ENCODE results near the gene RFC1.
"Not testable (repeated sequence)": the region's sequence is repeated elsewhere in the genome, so short reads cannot be mapped to it uniquely, and the experiment has no call there.

RFC1 gene, protein sequence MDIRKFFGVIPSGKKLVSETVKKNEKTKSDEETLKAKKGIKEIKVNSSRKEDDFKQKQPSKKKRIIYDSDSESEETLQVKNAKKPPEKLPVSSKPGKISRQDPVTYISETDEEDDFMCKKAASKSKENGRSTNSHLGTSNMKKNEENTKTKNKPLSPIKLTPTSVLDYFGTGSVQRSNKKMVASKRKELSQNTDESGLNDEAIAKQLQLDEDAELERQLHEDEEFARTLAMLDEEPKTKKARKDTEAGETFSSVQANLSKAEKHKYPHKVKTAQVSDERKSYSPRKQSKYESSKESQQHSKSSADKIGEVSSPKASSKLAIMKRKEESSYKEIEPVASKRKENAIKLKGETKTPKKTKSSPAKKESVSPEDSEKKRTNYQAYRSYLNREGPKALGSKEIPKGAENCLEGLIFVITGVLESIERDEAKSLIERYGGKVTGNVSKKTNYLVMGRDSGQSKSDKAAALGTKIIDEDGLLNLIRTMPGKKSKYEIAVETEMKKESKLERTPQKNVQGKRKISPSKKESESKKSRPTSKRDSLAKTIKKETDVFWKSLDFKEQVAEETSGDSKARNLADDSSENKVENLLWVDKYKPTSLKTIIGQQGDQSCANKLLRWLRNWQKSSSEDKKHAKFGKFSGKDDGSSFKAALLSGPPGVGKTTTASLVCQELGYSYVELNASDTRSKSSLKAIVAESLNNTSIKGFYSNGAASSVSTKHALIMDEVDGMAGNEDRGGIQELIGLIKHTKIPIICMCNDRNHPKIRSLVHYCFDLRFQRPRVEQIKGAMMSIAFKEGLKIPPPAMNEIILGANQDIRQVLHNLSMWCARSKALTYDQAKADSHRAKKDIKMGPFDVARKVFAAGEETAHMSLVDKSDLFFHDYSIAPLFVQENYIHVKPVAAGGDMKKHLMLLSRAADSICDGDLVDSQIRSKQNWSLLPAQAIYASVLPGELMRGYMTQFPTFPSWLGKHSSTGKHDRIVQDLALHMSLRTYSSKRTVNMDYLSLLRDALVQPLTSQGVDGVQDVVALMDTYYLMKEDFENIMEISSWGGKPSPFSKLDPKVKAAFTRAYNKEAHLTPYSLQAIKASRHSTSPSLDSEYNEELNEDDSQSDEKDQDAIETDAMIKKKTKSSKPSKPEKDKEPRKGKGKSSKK

DNA sequence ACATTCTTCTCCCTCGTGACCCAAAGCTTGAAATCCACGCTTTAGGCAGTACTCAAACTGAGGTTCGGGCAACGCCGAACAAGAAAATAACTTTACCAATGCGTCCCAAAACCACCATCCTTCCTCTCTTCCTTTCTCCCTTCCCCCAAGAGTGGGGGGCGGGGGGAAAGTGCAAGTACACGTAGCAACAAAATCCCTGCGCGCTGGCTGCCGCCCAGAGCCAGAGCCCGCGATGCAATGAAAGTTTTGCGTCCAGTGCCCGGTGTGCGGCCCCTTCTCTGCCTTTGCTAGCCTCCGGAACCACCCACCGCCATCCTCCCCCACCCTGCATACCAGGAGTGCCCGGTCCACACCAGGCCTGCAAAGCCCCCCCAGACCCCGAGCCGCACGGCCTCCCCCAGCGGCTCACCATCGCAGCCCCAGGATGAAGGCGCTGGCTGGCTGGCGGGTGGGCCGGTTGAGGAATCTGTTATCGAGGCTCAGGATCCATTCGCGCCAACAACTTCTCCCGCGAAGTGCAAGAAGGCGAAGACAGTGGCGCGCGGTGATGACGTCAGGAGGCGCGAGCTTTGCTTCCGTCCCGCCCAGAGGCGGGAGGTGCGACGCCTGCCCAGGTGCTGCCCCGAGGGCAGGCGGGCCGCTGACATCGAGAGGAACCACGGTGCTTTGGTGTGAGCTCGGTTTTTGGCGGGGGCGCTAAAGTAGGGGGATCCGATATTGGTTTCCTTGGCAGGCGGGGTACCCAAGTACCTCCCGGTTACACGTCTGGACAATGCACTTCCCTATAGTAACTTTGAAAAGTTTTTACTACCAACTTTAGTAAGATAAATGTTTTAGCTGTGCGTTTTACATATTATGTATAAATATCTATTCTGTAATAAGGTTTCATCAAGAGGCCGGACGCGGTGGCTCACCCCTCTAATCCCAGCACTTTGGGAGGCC is at the start of gene RFC1:
TSS of gene RFC1 (minus strand) at position 533 of the 942 bp plus-strand sequence. CDS start at position 412, 121 bp downstream.
- H3K4me3 ChIP-seq (ENCODE audit: low read depth in 1 of 5, low read length in 5 of 5), result peak within 1 kb of the TSS; percentile 91 to 97 (median 94)
- no peaks in the 10 kb centered on the region for H3K9me3 ChIP-seq (ENCODE audit: control insufficient read depth in 5 of 5, low read length in 5 of 5)
- peak within 1 kb of the TSS; percentile 69 for H3K27ac ChIP-seq (ENCODE audit: low read depth, low read length)
- no peaks in the 10 kb centered on the region for H3K27me3 ChIP-seq (ENCODE audit: control insufficient read depth in 5 of 5, insufficient read depth in 4 of 5, low read length in 5 of 5)
- H3K4me1 ChIP-seq (ENCODE audit: control insufficient read depth in 5 of 5, insufficient read depth in 5 of 5, low read length in 5 of 5), result peaks cover 2 to 27% (median 23%) of the 10 kb centered on the region in 5 donors
- H3K36me3 ChIP-seq (ENCODE audit: control insufficient read depth in 5 of 5, insufficient read depth in 5 of 5, low read length in 5 of 5), result no peaks in the 10 kb centered on the region
- peak within 1 kb of the TSS; percentile 85 to 95 (median 89) for H3K9ac ChIP-seq (ENCODE audit: low read length in 5 of 5)

DNA sequence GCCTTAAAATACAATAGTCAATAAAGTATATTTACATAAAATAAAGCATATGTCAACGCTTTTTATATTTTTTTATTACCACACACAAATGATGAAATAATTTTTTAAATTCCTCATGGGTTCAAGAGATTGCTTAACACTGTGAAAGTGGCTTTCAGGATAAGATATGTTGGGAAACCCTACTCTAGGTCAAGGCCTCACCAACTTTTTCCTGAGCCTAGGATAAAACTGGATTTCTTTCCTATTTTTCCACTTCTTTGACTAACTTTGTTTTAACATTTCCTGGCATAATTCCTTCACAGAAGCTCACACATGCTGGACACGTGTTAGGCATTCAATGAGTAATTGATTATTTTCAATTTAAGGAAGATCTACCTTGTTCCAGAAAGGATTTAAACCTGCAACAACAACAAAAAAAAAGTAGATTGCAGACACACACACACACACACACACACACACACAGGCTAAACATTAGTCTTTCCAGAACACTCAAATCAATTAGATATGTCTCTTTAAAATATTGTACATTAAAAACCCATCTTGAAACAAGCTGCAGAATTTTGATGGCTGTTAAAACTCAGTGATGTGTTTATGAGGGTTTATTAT is 49.6 kb upstream of the RFC1 start:
- H3K27ac ChIP-seq (ENCODE audit: low read depth, low read length), result peak overlapping the region; percentile 83
- H3K9ac ChIP-seq (ENCODE audit: low read length in 5 of 5), result peak overlapping the region in 2 of 5 donors; percentile 4 to 46
- H3K4me1 ChIP-seq (ENCODE audit: control insufficient read depth in 5 of 5, insufficient read depth in 5 of 5, low read length in 5 of 5), result peaks cover 0 to 40% (median 10%) of the 10 kb centered on the region in 5 donors

DNA sequence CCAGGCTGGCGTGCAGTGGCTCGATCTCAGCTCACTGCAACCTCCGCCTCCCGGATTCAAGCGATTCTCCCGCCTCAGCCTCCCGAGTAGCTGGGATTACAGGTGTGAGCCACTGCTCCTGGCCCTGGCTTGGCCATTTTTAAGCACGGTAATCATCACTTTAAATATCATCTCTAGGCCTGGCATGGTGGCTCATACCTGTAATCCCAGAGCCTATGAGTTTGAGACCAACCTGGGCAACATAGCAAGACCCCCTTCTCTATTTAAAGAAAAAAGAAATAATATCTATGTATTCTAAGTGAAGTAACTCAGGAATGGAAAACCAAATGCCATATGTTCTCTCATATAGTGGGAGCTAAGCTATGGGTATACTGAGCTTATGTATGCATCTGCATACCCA is 45.4 kb upstream of the RFC1 start:
- H3K36me3 ChIP-seq (ENCODE audit: control insufficient read depth in 5 of 5, insufficient read depth in 5 of 5, low read length in 5 of 5); H3K27me3 ChIP-seq (ENCODE audit: control insufficient read depth in 5 of 5, insufficient read depth in 4 of 5, low read length in 5 of 5); H3K4me3 ChIP-seq (ENCODE audit: low read depth in 1 of 5, low read length in 5 of 5); H3K9me3 ChIP-seq (ENCODE audit: control insufficient read depth in 5 of 5, low read length in 5 of 5): not testable (repeated sequence)
- H3K4me1 ChIP-seq (ENCODE audit: control insufficient read depth in 5 of 5, insufficient read depth in 5 of 5, low read length in 5 of 5), result peaks cover 0 to 37% (median 10%) of the 10 kb centered on the region in 5 donors
- peak overlapping the region in 2 of 5 donors; percentile 7 to 68 for H3K9ac ChIP-seq (ENCODE audit: low read length in 5 of 5)
- peak overlapping the region; percentile 98 for H3K27ac ChIP-seq (ENCODE audit: low read depth, low read length)

More for the DNA sequence above, 49.6 kb upstream of the RFC1 start:
- no peak overlapping the region for H3K4me3 ChIP-seq (ENCODE audit: low read depth in 1 of 5, low read length in 5 of 5)
- no peaks in the 10 kb centered on the region for H3K9me3 ChIP-seq (ENCODE audit: control insufficient read depth in 5 of 5, low read length in 5 of 5)
- H3K27me3 ChIP-seq (ENCODE audit: control insufficient read depth in 5 of 5, insufficient read depth in 4 of 5, low read length in 5 of 5), result no peaks in the 10 kb centered on the region
- H3K36me3 ChIP-seq (ENCODE audit: control insufficient read depth in 5 of 5, insufficient read depth in 5 of 5, low read length in 5 of 5), result no peaks in the 10 kb centered on the region

GRCh38 chr4:39410415-39410814 is 44.3 kb upstream of the RFC1 start:
- peak overlapping the region in 4 of 5 donors; percentile 35 to 78 (median 73) for H3K4me3 ChIP-seq (ENCODE audit: low read depth in 1 of 5, low read length in 5 of 5)
- H3K9me3 ChIP-seq (ENCODE audit: control insufficient read depth in 5 of 5, low read length in 5 of 5), result no peaks in the 10 kb centered on the region
- no peaks in the 10 kb centered on the region for H3K27me3 ChIP-seq (ENCODE audit: control insufficient read depth in 5 of 5, insufficient read depth in 4 of 5, low read length in 5 of 5)
- H3K27ac ChIP-seq (ENCODE audit: low read depth, low read length), result peak overlapping the region; percentile 98
- H3K4me1 ChIP-seq (ENCODE audit: control insufficient read depth in 5 of 5, insufficient read depth in 5 of 5, low read length in 5 of 5), result peaks cover 0 to 36% (median 10%) of the 10 kb centered on the region in 5 donors
- no peaks in the 10 kb centered on the region for H3K36me3 ChIP-seq (ENCODE audit: control insufficient read depth in 5 of 5, insufficient read depth in 5 of 5, low read length in 5 of 5)
- H3K9ac ChIP-seq (ENCODE audit: low read length in 5 of 5), result peak overlapping the region; percentile 20 to 80 (median 56)

- Histone ChIP-seq H3K27ac (ENCODE audit: low read depth, low read length) (peak overlapping the region; percentile 98), H3K4me1 (ENCODE audit: control insufficient read depth in 5 of 5, insufficient read depth in 5 of 5, low read length in 5 of 5) (peaks cover 0 to 31% (median 6%) of the 10 kb centered on the region in 5 donors), H3K9ac (ENCODE audit: low read length in 5 of 5) (peak overlapping the region; percentile 16 to 85 (median 72)), H3K27me3 (ENCODE audit: control insufficient read depth in 5 of 5, insufficient read depth in 4 of 5, low read length in 5 of 5) (no peaks in the 10 kb centered on the region), H3K4me3 (ENCODE audit: low read depth in 1 of 5, low read length in 5 of 5) (peak overlapping the region; percentile 54 to 87 (median 77)), H3K9me3 (ENCODE audit: control insufficient read depth in 5 of 5, low read length in 5 of 5) (no peaks in the 10 kb centered on the region), H3K36me3 (ENCODE audit: control insufficient read depth in 5 of 5, insufficient read depth in 5 of 5, low read length in 5 of 5) (no peaks in the 10 kb centered on the region)
Measured at GRCh38 chr4:39407584-39407885, 41.4 kb upstream of the RFC1 start.

GRCh38 chr4:39406763-39407583 is 40.8 kb upstream of the RFC1 start, which contains the start of gene KLB:
KLB (plus strand) TSS chr4:39406930; CDS start chr4:39406950, 20 bp downstream.
- no peaks in the 10 kb centered on the region for H3K9me3 ChIP-seq (ENCODE audit: control insufficient read depth in 5 of 5, low read length in 5 of 5)
- peak within 1 kb of the TSS; percentile 98 for H3K27ac ChIP-seq (ENCODE audit: low read depth, low read length)
- H3K9ac ChIP-seq (ENCODE audit: low read length in 5 of 5), result peak within 1 kb of the TSS; percentile 16 to 85 (median 72)
- H3K4me1 ChIP-seq (ENCODE audit: control insufficient read depth in 5 of 5, insufficient read depth in 5 of 5, low read length in 5 of 5), result peaks cover 0 to 25% (median 3%) of the 10 kb centered on the region in 5 donors
- H3K4me3 ChIP-seq (ENCODE audit: low read depth in 1 of 5, low read length in 5 of 5), result peak within 1 kb of the TSS; percentile 54 to 87 (median 77)
- H3K27me3 ChIP-seq (ENCODE audit: control insufficient read depth in 5 of 5, insufficient read depth in 4 of 5, low read length in 5 of 5), result no peaks in the 10 kb centered on the region
- H3K36me3 ChIP-seq (ENCODE audit: control insufficient read depth in 5 of 5, insufficient read depth in 5 of 5, low read length in 5 of 5), result no peaks in the 10 kb centered on the region

DNA sequence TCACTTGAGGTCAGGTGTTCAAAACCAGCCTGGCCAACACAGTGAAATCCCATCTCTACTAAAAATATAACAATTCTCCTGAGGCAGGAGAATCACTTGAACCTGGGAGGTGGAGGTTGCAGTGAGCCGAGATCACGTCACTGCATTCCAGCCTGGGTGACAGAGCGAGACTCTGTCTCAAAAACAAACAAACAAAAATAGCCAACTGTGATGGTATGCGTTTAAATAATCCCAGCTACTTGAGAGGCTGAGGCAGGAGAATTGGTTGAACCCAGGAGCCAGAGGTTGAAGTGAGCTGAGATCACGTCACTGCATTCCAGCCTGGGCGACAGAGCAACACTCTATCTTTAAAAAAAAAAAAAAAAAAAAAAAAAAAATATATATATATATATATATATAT is 35.5 kb upstream of the RFC1 start:
- H3K9ac ChIP-seq (ENCODE audit: low read length in 5 of 5); H3K4me1 ChIP-seq (ENCODE audit: control insufficient read depth in 5 of 5, insufficient read depth in 5 of 5, low read length in 5 of 5); H3K4me3 ChIP-seq (ENCODE audit: low read depth in 1 of 5, low read length in 5 of 5); H3K27me3 ChIP-seq (ENCODE audit: control insufficient read depth in 5 of 5, insufficient read depth in 4 of 5, low read length in 5 of 5); H3K9me3 ChIP-seq (ENCODE audit: control insufficient read depth in 5 of 5, low read length in 5 of 5); H3K36me3 ChIP-seq (ENCODE audit: control insufficient read depth in 5 of 5, insufficient read depth in 5 of 5, low read length in 5 of 5); H3K27ac ChIP-seq (ENCODE audit: low read depth, low read length): not testable (repeated sequence)

DNA sequence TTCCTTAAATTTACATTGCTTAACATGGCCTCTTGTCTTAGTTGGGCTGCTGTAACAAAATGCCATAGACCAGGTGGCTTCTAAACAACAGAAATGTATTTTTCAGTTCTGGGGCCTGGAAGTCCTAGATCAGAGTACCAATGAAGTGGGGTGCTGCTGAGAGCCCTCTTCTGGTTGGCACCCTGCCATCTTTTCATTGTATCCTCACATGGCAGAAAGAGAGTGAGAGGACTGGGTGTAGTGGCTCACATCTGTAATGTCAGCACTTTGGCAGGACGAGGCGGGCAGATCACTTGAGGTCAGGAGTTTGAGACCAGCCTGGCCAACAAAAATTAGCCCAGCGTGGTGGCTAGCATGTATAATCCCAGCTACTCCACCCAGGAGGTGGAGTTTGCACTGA is 28.5 kb upstream of the RFC1 start:
- H3K9me3 ChIP-seq (ENCODE audit: control insufficient read depth in 5 of 5, low read length in 5 of 5), result no peaks in the 10 kb centered on the region
- H3K27ac ChIP-seq (ENCODE audit: low read depth, low read length), result no peak overlapping the region
- no peaks in the 10 kb centered on the region for H3K36me3 ChIP-seq (ENCODE audit: control insufficient read depth in 5 of 5, insufficient read depth in 5 of 5, low read length in 5 of 5)
- no peaks in the 10 kb centered on the region for H3K27me3 ChIP-seq (ENCODE audit: control insufficient read depth in 5 of 5, insufficient read depth in 4 of 5, low read length in 5 of 5)
- H3K4me1 ChIP-seq (ENCODE audit: control insufficient read depth in 5 of 5, insufficient read depth in 5 of 5, low read length in 5 of 5), result peaks cover 0 to 3% (median 0%) of the 10 kb centered on the region in 5 donors
- no peak overlapping the region for H3K9ac ChIP-seq (ENCODE audit: low read length in 5 of 5)
- no peak overlapping the region for H3K4me3 ChIP-seq (ENCODE audit: low read depth in 1 of 5, low read length in 5 of 5)
